MM.1S (cell line): ENCODE measurements around the gene TJP1.
"Not testable (repeated sequence)": the region's sequence is repeated elsewhere in the genome, so short reads cannot be mapped to it uniquely, and the experiment has no call there.

Experiments used
- DNase-seq: peaks from one replicate; pipeline ENCODE4 v3.0.0-alpha.2; 2015
- H2AFZ ChIP-seq: fragments of 300-600 bp; sonication (generic); 2 replicates; pipeline ENCODE4 v1.6.0; 2016; ENCODE audit warnings: antibody characterized with exemption, low read length
- H3F3A ChIP-seq: fragments of 300-600 bp; sonication (generic); 2 replicates; pipeline ENCODE4 v1.6.1; 2016; ENCODE audit warnings: mild to moderate bottlenecking, antibody characterized with exemption, low read length, moderate library complexity, mixed read lengths; ENCODE audit not compliant: insufficient read depth
- H3K27ac ChIP-seq: fragments of 300-600 bp; sonication (generic); 2 replicates; pipeline ENCODE4 v1.5.1; 2016; ENCODE audit warnings: mild to moderate bottlenecking, low read length
- H3K27me3 ChIP-seq: fragments of 300-600 bp; sonication (generic); replicated peaks from 2 replicates; pipeline ENCODE4 v1.6.0; 2016; ENCODE audit warnings: low read length; ENCODE audit not compliant: insufficient read depth
- H3K36me3 ChIP-seq: fragments of 300-600 bp; sonication (generic); replicated peaks from 2 replicates; pipeline ENCODE4 v1.6.1; 2016; ENCODE audit warnings: mild to moderate bottlenecking, low read length, mixed read lengths; ENCODE audit not compliant: insufficient read depth
- H3K4me1 ChIP-seq: fragments of 300-600 bp; sonication (generic); 2 replicates; pipeline ENCODE4 v1.6.1; 2016; ENCODE audit warnings: low read length, mixed read lengths
- H3K4me2 ChIP-seq: fragments of 300-600 bp; sonication (generic); 2 replicates; pipeline ENCODE4 v1.6.0; 2016; ENCODE audit warnings: low read depth, low read length
- H3K4me3 ChIP-seq: fragments of 300-600 bp; sonication (generic); 2 replicates; pipeline ENCODE4 v1.5.1; 2016; ENCODE audit warnings: low read length, mixed read lengths
- H3K79me2 ChIP-seq: fragments of 300-600 bp; sonication (generic); 2 replicates; pipeline ENCODE4 v1.6.1; 2016; ENCODE audit warnings: mixed run types, low read length, mixed read lengths
- H3K9ac ChIP-seq: fragments of 300-600 bp; sonication (generic); 2 replicates; pipeline ENCODE4 v1.6.1; 2016; ENCODE audit warnings: low read length, mixed read lengths
- H3K9me2 ChIP-seq: fragments of 300-600 bp; sonication (generic); replicated peaks from 2 replicates; pipeline ENCODE4 v1.6.1; 2016; ENCODE audit warnings: mild to moderate bottlenecking, low read length, mixed read lengths; ENCODE audit not compliant: insufficient read depth
- H3K9me3 ChIP-seq: fragments of 300-600 bp; sonication (generic); replicated peaks from 2 replicates; pipeline ENCODE4 v1.6.1; 2016; ENCODE audit warnings: mild to moderate bottlenecking, low read length, mixed read lengths; ENCODE audit not compliant: insufficient read depth
- H4K20me1 ChIP-seq: fragments of 300-600 bp; sonication (generic); 2 replicates; pipeline ENCODE4 v1.6.1; 2016; ENCODE audit warnings: mild to moderate bottlenecking, low read length, moderate library complexity, mixed read lengths; ENCODE audit not compliant: insufficient read depth
- EZH2 ChIP-seq: fragments of 300-600 bp; sonication (generic); optimal IDR thresholded peaks from 2 replicates; pipeline ENCODE3; 2017; ENCODE audit warnings: low read depth, mild to moderate bottlenecking, antibody characterized with exemption, low read length, mixed read lengths
- EZH2phosphoT487 ChIP-seq: fragments of 300-600 bp; sonication (generic); IDR thresholded peaks from 2 replicates; pipeline ENCODE4 v1.6.1; 2018; ENCODE audit warnings: antibody characterized with exemption, low read length
- TF ChIP-seq, protein P1 (sequence below): fragments of 300-600 bp; sonication (generic); IDR thresholded peaks from 2 replicates; pipeline ENCODE4 v1.5.1; 2016; ENCODE audit warnings: antibody characterized with exemption, low read length, mixed read lengths

TJP1 gene

DNA sequence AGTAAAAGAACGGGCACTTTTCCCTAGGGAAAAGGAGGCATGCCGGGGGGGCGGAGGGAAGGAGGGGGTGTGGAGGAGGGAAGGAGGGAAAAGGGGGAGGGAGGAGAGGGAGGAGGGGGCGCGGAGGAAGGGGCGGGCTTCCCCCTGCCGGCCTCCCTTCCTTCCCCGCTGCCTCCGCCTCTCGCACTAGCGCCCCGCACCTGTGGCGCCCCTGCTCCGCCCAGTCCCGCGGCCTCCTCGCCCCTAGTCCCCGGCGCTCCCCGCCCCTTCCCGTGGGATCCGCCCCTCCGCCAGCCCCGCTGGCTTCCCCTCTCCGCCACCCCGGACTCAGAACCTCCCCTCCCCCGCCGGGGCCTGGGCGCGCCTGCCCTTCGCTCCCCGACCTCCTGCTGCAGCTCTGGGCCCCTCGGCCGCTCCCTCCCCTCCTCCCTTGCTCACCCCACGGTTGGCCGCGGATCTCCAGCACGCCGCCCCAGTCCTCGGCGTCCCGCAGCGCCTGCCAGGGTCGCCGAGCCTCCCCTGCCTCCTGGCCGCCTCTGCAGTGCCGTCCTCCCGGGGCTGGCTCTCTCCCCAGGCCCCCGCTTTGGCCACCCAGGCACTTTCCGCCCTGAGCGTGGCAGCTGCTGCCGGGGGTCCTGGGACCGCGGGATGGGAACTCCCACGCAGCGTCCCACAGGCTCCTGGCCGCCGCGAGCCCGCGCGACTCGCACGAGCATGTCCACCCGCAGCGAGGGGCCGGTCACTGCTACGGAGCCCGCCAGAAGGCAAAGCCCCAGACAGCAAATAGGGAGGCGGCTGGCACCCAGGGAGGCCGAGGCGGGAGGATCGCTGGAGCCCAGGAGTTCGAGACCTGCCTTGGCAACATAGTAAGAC, 147.4 kb downstream of the TJP1 start:
- H3K27me3 ChIP-seq, result no peaks in the 10 kb centered on the region
- H3K4me1 ChIP-seq, result 0 out of 2 replicates have a peak, but pooled peaks cover 7% of the 10 kb centered on the region
- no peaks in the 10 kb centered on the region for H3K9me2 ChIP-seq
- no peak overlapping the region for H3K4me2 ChIP-seq
- H3K9ac ChIP-seq, result no peak overlapping the region
- no peak overlapping the region for H3K27ac ChIP-seq
- H3K79me2 ChIP-seq, result no peaks in the 10 kb centered on the region
- no peak overlapping the region for H3K4me3 ChIP-seq
- H2AFZ ChIP-seq, result no peak overlapping the region
- H3K36me3 ChIP-seq, result no peaks in the 10 kb centered on the region
- H3K9me3 ChIP-seq, result no peaks in the 10 kb centered on the region
- DNase-seq, result no peak
- no peaks in the 10 kb centered on the region for H3F3A ChIP-seq
- TF ChIP-seq EZH2 (no peak), EZH2phosphoT487 (no peak)
- TF ChIP-seq, protein P1, sequence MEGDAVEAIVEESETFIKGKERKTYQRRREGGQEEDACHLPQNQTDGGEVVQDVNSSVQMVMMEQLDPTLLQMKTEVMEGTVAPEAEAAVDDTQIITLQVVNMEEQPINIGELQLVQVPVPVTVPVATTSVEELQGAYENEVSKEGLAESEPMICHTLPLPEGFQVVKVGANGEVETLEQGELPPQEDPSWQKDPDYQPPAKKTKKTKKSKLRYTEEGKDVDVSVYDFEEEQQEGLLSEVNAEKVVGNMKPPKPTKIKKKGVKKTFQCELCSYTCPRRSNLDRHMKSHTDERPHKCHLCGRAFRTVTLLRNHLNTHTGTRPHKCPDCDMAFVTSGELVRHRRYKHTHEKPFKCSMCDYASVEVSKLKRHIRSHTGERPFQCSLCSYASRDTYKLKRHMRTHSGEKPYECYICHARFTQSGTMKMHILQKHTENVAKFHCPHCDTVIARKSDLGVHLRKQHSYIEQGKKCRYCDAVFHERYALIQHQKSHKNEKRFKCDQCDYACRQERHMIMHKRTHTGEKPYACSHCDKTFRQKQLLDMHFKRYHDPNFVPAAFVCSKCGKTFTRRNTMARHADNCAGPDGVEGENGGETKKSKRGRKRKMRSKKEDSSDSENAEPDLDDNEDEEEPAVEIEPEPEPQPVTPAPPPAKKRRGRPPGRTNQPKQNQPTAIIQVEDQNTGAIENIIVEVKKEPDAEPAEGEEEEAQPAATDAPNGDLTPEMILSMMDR, result no peak
- no peaks in the 10 kb centered on the region for H4K20me1 ChIP-seq

DNA sequence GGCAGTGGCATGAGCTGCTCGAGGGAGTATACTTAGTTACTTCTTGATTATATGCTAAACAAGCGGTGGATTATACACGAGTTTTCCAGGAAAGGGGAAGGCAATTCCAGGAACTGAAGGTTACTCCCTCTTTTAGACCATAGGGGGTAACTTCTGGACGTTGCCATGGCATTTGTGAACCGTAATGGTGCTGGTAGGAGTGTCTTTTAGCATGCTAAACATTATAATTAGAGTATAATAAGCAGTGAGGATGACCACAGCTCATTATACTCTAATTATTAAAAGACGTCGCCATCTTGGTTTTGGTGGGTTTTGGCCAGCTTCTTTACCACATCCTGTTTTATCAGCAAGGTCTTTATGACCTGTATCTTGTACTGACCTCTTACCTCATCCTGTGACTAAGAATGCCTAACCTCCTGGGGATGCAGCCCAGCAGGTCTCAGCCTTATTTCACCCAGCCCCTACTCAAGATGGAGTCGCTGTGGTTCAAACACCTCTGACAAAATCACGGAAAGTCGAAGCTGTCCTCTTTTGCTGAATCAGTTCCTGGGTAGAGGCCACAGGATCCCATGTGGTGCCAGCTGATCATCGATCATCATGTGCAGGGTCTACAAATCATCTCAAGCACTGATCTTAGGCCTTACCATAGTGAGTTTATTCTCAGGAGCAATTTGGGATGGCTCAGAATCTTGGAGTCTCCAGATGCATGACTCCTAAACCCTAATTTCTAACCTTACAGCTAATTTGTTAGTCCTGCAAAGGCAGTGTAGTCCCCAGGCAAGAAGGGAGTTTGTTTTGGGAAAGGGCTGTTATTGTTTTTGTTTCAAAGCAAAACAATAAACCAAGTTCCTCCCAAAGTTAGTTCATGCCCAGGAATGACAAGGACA, 149.1 kb downstream of the TJP1 start:
- no peak overlapping the region for H3K4me3 ChIP-seq
- H3K27me3 ChIP-seq, result no peaks in the 10 kb centered on the region
- TF ChIP-seq, protein P1, result no peak
- TF ChIP-seq EZH2phosphoT487 (no peak), EZH2 (no peak)
- no peak overlapping the region for H2AFZ ChIP-seq
- DNase-seq, result no peak
- H3K36me3 ChIP-seq, result no peaks in the 10 kb centered on the region
- no peak overlapping the region for H3K27ac ChIP-seq
- 0 out of 2 replicates have a peak, but pooled peaks cover 6% of the 10 kb centered on the region for H3K4me1 ChIP-seq
- H4K20me1 ChIP-seq, result no peaks in the 10 kb centered on the region
- H3K4me2 ChIP-seq, result no peak overlapping the region
- no peak overlapping the region for H3K9ac ChIP-seq
- H3K9me3 ChIP-seq, result no peaks in the 10 kb centered on the region
- H3K79me2 ChIP-seq, result no peaks in the 10 kb centered on the region
- H3K9me2 ChIP-seq, result no peaks in the 10 kb centered on the region
- H3F3A ChIP-seq, result no peaks in the 10 kb centered on the region

DNA sequence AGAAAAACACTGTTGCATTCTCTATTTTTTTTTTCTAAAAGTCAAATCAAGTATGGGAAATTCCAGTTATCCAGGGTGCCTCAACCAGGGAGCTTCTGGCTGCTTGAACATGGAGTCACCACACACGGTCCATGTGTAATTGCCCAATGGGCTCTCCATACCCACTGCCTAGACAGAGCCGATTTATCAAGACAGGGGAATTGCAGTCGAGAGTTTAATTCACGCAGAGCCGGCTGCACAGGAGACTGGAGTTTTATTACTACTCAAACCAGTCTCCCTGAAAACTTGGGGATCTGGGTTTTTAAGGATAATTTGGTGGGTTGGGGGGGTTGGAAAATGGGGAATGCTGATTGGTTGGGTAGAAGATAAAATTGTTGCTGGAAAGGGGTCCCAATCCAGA, 149.8 kb downstream of the TJP1 start:
- Histone ChIP-seq H2AFZ (no peak overlapping the region), H3K79me2 (no peaks in the 10 kb centered on the region), H4K20me1 (no peaks in the 10 kb centered on the region), H3K27ac (no peak overlapping the region), H3F3A (no peaks in the 10 kb centered on the region), H3K9me2 (no peaks in the 10 kb centered on the region), H3K27me3 (no peaks in the 10 kb centered on the region), H3K9me3 (no peaks in the 10 kb centered on the region), H3K4me3 (no peak overlapping the region), H3K9ac (no peak overlapping the region), H3K4me1 (no peaks in the 10 kb centered on the region), H3K4me2 (no peak overlapping the region), H3K36me3 (no peaks in the 10 kb centered on the region)
- TF ChIP-seq EZH2phosphoT487, result no peak
- no peak for TF ChIP-seq EZH2
- TF ChIP-seq, protein P1, result no peak
- no peak for DNase-seq

DNA sequence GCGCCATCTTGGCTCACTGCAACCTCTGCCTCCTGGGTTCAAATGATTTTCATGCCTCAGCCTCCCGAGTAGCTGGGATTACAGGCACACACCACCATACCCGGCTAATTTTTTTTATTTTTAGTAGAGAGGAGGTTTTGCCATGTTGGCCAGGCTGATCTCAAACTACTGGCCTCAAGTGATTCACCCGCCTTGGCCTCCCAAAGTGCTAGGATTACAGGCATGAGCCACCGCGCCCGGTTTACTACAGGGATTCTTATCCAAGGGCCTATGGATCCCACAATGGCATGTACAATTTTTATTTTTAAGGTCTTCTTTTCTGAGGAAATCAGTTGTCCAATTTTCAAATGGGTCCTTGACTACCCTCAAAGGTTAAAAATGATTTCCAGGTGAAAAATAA, 150.2 kb downstream of the TJP1 start:
- not testable (repeated sequence) for H3K79me2 ChIP-seq, DNase-seq, H3F3A ChIP-seq, H2AFZ ChIP-seq, H4K20me1 ChIP-seq, H3K27me3 ChIP-seq, H3K9ac ChIP-seq, H3K36me3 ChIP-seq, H3K4me2 ChIP-seq, H3K27ac ChIP-seq, H3K9me3 ChIP-seq, H3K4me1 ChIP-seq, H3K9me2 ChIP-seq, H3K4me3 ChIP-seq
